ENCODE data around the gene RECK.

DNA sequence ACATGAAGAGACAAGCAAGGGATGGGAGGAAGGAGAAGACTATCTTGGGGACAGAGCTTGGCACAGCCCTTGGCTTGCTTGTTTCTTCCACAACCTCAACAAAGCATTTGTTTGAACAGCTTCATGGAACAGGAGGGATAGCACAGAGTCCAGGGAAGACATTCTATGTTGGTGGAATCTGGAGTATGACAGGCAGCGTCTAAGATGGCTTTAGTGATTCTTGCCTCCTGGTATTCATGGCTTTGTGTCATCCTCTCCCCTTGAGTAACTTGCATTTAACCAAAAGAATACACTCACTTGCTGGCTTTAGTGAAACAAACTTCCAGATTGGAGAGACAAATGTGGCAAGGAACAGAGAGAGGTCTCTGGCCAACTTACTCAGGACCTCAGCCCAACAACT, 30.8 kb upstream of the RECK start:
- TF ChIP-seq CTCF (IDR thresholded peaks at IDR 0.05; ENCODE audit: low read length) (no peak), EZH2 (optimal IDR thresholded peaks at IDR 0.05; ENCODE audit: low read depth, low read length) (no peak), EZH2phosphoT487 (IDR thresholded peaks at IDR 0.05; ENCODE audit: low read length) (no peak)

All from MM.1S (cell line).